Stimulated activated naive CD8-positive, alpha-beta T cell treated with anti-CD3 and anti-CD28 coated beads, Interleukin-15, Interleukin-2, amounts not matched to agents 100 ng/mL and 50 ng/mL, for 24 hours (primary cell): ENCODE measurements around the gene ZNF473.
A peak's percentile ranks its signal among the peaks of the same experiment; 100 is the strongest.
"Not testable (repeated sequence)": the region's sequence is repeated elsewhere in the genome, so short reads cannot be mapped to it uniquely, and the experiment has no call there.

Experiments
- H3K27ac Mint-ChIP-seq: one replicate; pipeline ENCODE4 v1.8.0; 2021; ENCODE audit warnings: mild to moderate bottlenecking, mixed read lengths
- H3K27me3 Mint-ChIP-seq: one replicate; pipeline ENCODE4 v1.8.0; 2021; ENCODE audit warnings: mixed read lengths
- H3K36me3 Mint-ChIP-seq: one replicate; pipeline ENCODE4 v1.8.0; 2021; ENCODE audit warnings: low read depth, mixed read lengths
- H3K4me1 Mint-ChIP-seq: one replicate; pipeline ENCODE4 v1.8.0; 2021; ENCODE audit warnings: low read depth, mixed read lengths
- H3K4me3 Mint-ChIP-seq: one replicate; pipeline ENCODE4 v1.8.0; 2021; ENCODE audit warnings: mild to moderate bottlenecking, mixed read lengths
- H3K9me3 Mint-ChIP-seq: one replicate; pipeline ENCODE4 v1.8.0; 2021; ENCODE audit warnings: mixed read lengths

The ZNF473 gene

DNA sequence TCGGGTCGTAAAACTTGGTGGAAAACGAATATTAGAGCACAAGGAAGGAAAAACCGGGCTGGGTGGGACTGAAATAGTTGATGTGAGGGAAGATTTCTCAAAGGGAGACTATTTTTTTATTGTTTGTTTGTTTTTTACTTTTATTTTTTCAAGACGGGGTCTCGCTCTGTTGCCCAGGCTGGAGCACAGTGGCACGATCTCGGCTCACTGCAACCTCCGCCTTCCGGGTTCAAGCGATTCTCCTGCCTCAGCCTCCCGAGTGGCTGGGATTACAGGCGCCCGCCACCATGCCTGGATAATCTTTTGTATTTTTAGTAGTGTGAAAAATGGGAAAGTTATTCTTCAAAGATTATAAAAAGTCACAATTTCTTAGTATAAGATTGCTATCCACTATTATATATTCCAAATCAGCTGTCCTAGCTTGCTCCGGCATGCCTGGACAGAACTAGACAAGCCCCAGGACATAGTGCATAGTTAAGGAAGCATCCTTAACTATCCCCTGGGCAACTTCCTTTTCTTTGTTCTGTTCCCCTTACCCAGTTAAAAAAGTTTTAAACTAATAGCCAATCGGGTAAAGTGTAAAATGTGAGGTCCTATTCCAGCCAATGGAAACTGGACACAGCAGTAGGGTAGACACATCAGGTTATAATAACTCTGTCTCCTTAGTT, 25.6 kb downstream of the ZNF473 start:
- H3K9me3 Mint-ChIP-seq, H3K27ac Mint-ChIP-seq, H3K27me3 Mint-ChIP-seq: not testable (repeated sequence)
- Mint-ChIP-seq H3K4me1 (peaks cover 16% of the 10 kb centered on the region), H3K36me3 (peaks cover 20% of the 10 kb centered on the region), H3K4me3 (peak overlapping the region; percentile 81)

DNA sequence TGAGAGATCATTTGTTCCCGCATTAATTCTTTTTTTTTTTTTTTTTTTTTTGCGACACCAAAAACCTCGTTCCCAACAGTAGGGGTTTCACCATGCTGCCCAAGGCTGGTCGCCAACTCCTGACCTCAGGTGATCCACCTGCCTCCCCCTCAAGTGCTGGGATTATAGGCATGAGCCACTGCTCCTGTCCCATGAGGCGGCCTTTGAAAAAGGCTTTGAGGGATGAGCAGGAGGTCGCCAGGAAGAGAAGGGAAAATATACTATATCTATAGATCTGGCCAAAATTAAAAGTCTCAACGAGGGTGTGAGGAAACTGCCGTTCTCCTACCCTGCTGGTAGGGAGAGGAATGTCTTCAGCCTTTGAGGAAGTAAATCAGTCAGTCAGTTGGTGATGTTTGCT, 26.2 kb downstream of the ZNF473 start:
- Mint-ChIP-seq H3K36me3 (peaks cover 14% of the 10 kb centered on the region), H3K27me3 (peaks cover 7% of the 10 kb centered on the region), H3K27ac (no peak overlapping the region), H3K4me3 (no peak overlapping the region), H3K9me3 (no peaks in the 10 kb centered on the region), H3K4me1 (peaks cover 16% of the 10 kb centered on the region)

DNA sequence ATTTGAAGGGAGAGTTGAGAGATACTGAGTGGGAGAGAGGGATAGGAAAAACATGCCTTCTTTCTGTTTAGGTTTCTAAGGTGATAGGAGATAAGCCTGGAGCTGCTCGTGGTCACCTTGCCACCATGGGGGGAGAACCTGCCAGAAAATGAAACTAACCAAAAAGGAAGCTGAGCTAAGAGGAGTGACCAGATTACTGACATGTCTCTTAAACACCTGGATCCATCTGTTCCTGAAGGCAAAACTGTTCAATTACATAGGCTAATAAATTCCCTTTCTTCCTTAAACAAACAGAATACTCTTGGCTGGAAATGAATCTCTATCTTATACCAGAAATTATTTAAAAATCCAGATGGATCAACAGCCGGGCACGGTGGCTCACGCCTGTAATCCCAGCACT, 27.3 kb downstream of the ZNF473 start:
- H3K4me1 Mint-ChIP-seq: peaks cover 16% of the 10 kb centered on the region
- H3K27me3 Mint-ChIP-seq: peaks cover 7% of the 10 kb centered on the region
- no peak overlapping the region for H3K4me3 Mint-ChIP-seq
- H3K27ac Mint-ChIP-seq: no peak overlapping the region
- H3K9me3 Mint-ChIP-seq: no peaks in the 10 kb centered on the region
- peaks cover 5% of the 10 kb centered on the region for H3K36me3 Mint-ChIP-seq

DNA sequence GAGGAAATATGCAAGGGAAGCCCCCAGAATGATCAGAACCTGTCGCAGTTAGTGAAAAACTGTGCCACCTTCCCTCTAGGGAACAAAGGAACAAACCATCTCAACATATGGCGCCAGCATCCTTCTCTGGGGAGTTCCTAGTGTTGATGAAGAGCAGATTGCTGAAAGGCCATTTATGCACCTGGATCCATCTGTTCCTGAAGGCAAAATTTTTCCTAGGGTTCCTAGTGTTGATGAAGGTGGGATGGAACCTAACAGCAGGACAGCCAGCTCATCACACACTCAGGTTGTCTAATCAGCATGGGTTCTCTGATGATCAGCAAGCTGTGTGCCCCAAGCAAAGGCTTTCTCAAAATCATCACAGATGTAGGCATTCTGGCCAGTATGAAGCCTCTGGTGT, 32.6 kb downstream of the ZNF473 start:
- H3K36me3 Mint-ChIP-seq: no peaks in the 10 kb centered on the region
- H3K27me3 Mint-ChIP-seq: peaks cover 3% of the 10 kb centered on the region
- H3K27ac Mint-ChIP-seq: no peak overlapping the region
- no peak overlapping the region for H3K4me3 Mint-ChIP-seq
- peaks cover 13% of the 10 kb centered on the region for H3K9me3 Mint-ChIP-seq
- H3K4me1 Mint-ChIP-seq: peaks cover 4% of the 10 kb centered on the region

DNA sequence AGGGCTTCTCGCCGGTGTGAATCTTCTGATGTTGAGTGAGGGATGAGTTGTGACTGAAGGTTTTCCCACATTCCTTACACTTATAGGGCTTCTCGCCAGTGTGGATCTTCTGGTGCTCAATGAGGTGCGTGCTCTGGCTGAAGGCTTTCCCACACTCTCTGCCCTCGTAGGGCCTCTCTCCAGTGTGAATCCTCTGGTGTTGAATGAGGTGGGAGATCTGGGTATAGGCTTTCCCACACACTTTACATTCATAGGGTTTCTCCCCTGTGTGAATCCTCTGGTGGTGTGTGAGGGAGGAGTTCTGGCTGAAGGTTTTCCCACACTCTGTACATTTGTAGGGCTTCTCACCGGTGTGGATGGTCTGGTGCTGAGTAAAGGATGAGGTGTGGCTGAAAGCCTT, 33.2 kb downstream of the ZNF473 start:
- peaks cover 3% of the 10 kb centered on the region for H3K27me3 Mint-ChIP-seq
- H3K4me3 Mint-ChIP-seq: no peak overlapping the region
- peaks cover 13% of the 10 kb centered on the region for H3K9me3 Mint-ChIP-seq
- peaks cover 4% of the 10 kb centered on the region for H3K4me1 Mint-ChIP-seq
- H3K36me3 Mint-ChIP-seq: no peaks in the 10 kb centered on the region
- H3K27ac Mint-ChIP-seq: no peak overlapping the region

DNA sequence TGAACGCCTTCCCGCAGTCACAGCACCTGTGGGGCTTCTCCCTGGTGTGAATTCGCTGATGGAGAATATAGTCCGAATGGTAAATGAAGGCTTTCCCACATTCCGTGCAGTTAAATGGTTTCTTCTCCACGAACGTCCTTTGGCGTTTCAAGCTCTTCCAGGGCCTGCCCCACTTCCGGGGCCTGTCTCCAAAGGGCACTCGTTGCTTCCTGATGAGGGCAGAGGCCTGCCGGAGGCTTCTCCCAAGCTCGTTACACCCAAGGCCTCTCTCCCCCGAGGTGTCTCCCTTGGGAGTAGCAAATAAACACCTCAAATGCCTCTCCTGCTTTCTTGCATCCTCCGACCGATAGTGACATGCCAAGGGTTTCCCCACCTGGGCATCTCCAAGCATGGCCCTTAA, 34.3 kb downstream of the ZNF473 start:
- H3K27me3 Mint-ChIP-seq: peaks cover 3% of the 10 kb centered on the region

DNA sequence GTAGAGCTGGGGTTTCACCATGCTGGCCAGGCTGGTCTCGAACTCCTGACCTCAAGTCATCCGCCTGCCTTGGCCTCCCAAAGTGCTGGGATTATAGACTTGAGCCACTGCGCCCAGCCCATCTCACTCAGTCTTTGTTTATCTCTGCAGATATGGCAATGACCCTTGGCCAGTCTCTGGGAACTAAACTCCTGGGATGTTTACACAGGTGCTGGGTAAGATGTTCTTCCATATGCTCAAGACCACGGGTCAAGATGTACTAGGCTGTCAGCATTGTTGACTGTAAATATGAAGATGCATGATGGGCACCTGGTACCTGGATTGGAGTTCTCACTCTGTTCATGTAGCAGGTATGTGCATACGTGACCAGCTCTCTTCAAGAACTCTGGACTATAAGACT, 35.8 kb downstream of the ZNF473 start:
- peaks cover 13% of the 10 kb centered on the region for H3K9me3 Mint-ChIP-seq
- H3K4me3 Mint-ChIP-seq: no peak overlapping the region
- H3K27me3 Mint-ChIP-seq: peaks cover 3% of the 10 kb centered on the region
- H3K36me3 Mint-ChIP-seq: no peaks in the 10 kb centered on the region
- peaks cover 4% of the 10 kb centered on the region for H3K4me1 Mint-ChIP-seq
- no peak overlapping the region for H3K27ac Mint-ChIP-seq

More for the DNA sequence above, 34.3 kb downstream of the ZNF473 start:
- Mint-ChIP-seq H3K4me3 (no peak overlapping the region), H3K27ac (no peak overlapping the region), H3K36me3 (no peaks in the 10 kb centered on the region), H3K4me1 (peaks cover 4% of the 10 kb centered on the region), H3K9me3 (peaks cover 13% of the 10 kb centered on the region)

DNA sequence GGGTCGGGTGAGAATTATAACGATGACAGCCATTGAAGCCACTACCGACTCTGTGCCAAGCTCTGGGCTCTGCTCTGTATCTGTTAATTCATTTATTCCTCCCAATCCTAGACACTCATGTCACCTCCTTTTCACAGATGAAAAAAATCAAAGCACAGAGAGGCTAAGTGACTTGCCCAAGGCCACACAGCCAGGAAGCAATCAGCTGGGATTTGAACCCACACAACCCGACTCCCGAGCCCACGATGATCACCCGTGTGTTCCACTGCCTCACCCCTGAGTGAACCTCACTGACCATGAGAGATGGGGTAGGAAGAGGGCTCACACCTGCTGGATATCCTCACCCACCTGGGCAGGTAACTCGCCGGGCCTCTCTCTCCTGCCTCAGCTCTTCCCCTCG, 40.1 kb downstream of the ZNF473 start:
- Mint-ChIP-seq H3K4me1 (peaks cover 4% of the 10 kb centered on the region), H3K27me3 (peaks cover 6% of the 10 kb centered on the region), H3K4me3 (no peak overlapping the region), H3K36me3 (no peaks in the 10 kb centered on the region), H3K9me3 (no peaks in the 10 kb centered on the region), H3K27ac (no peak overlapping the region)

DNA sequence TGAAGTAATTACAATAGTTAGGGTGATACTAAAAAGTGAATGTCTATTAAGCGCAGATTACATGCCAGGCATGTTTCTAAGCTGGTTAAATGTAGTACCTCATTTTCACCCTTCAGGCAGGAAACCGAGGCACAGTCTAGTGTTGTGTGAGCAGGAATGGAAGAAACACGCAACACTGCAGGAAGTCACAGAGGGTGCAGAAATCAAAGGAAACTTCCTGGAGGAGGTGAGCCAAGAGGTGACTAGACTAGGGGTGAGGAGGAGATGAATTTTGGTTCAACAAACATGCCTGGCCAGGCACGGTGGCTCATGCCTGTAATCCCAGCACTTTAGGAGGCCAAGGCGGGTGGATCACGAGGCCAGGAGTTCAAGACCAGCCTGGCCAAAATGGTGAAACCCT, 41.8 kb downstream of the ZNF473 start:
- peaks cover 9% of the 10 kb centered on the region for H3K27me3 Mint-ChIP-seq
- H3K27ac Mint-ChIP-seq: no peak overlapping the region
- H3K9me3 Mint-ChIP-seq: no peaks in the 10 kb centered on the region

DNA sequence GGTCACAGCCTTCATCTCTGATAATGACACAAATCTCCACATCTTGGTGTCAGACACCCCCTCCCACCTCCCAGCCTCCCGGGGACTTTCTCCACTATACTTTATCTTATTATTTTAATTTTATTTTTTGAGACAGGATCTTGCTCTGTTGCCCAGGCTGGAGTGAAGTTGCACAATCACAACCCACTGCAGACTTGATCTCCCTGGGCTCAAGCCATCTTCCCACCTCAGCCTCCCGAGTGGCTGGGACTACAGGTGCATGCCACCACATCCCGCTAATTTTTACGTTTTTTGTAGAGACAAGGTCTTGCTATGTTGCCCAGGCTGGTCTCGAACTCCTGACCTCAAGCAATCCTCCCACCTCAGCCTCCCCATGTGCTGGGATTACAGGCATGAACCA, 42.6 kb downstream of the ZNF473 start:
- H3K36me3 Mint-ChIP-seq, H3K9me3 Mint-ChIP-seq, H3K4me1 Mint-ChIP-seq, H3K27ac Mint-ChIP-seq, H3K27me3 Mint-ChIP-seq, H3K4me3 Mint-ChIP-seq: not testable (repeated sequence)

More for the DNA sequence above, 41.8 kb downstream of the ZNF473 start:
- H3K36me3 Mint-ChIP-seq: no peaks in the 10 kb centered on the region
- H3K4me1 Mint-ChIP-seq: peaks cover 4% of the 10 kb centered on the region
- no peak overlapping the region for H3K4me3 Mint-ChIP-seq

DNA sequence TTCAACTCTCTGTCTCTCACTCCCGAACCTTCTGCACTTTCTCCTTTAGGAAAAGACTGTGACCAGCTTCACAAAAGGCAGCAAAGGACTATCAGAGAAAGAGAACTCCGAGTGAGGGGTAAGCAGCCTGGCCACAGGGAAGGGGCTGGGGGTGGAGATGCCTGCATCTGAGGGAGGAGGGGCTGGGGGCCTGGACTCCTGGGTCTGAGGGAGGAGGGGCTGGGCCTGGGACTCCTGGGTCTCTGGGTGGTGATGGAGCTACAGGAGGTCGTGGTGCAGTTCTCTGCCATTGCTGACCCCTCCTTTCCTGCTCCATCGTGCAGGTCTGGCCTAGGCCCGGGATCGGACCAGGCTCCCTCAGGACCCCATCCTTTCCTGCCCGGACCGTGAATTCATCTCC, 49.3 kb downstream of the ZNF473 start:
- H3K27ac Mint-ChIP-seq, H3K4me3 Mint-ChIP-seq, H3K4me1 Mint-ChIP-seq, H3K9me3 Mint-ChIP-seq, H3K36me3 Mint-ChIP-seq, H3K27me3 Mint-ChIP-seq: not testable (repeated sequence)

DNA sequence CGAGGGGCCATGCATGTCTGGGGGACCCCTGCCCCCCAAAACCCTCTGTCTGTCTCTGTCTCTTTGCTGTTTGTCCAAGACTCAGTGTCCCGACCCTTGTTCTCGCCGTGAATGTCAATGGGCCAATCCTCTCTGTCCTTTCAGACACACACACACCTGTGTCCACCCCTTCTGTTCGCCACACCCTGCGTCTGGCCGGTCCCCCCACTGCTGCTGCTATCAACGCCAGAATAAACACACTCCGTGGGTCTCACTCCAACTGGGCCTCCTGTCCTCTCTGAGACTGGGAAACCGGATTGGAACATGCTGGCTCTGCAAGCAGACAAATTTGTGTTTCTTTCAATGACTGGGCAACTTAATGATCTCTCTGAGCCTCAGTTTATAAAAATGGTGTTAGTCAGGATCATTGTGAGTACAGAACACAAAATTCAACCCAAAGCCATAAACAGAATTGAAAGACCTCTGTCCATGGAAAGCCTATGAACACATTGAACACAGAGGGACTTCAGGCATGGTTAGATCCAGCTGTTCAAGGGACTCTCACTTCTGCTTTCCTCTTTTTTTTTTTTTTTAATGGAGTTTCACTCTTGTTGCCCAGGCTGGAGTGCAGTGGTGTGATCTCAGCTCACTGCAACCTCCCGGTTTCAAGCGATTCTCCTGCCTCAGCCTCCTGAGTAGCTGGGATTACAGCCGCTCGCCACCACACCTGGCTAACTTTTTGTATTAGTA, 50.0 kb downstream of the ZNF473 start:
- not testable (repeated sequence) for H3K9me3 Mint-ChIP-seq, H3K36me3 Mint-ChIP-seq, H3K27ac Mint-ChIP-seq, H3K4me3 Mint-ChIP-seq, H3K4me1 Mint-ChIP-seq, H3K27me3 Mint-ChIP-seq

DNA sequence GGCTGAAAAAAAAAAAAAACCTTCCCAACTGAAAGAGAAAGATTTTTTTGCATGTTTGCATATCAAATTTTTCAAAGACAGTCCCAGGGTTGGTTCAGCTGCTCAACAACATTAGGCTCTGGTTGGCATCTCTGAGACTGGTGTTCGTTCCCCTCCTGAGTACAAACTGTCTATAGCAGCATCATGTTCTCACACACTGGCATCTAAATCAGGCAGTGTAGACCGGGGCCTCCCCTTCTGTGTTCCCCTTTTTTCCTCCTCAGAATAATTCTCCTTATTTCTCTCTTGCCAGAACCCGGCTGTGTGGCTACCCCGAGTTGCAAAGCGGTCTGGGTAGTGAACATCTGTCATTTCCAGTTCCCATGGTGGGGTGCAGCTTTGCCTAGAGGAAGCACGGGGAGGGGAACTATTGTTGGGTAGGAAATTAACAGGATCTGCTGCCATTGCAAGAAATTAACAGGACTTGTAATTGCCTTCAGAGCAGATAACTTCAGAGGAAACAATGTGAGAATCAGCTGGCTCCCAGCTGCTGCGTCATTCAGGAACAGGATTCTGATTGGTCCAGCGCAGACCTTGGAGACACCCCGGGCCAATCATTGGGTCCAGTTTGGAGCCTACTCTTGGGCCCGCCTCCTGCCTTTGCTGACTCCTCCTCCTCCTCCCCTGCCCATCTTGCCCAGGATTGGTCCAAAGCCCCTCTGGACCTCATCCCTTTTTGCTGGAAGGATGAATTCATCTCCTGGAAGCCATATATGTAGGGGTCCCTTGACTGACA, 51.0 kb downstream of the ZNF473 start:
- not testable (repeated sequence) for H3K36me3 Mint-ChIP-seq, H3K9me3 Mint-ChIP-seq, H3K27me3 Mint-ChIP-seq, H3K27ac Mint-ChIP-seq, H3K4me1 Mint-ChIP-seq, H3K4me3 Mint-ChIP-seq

DNA sequence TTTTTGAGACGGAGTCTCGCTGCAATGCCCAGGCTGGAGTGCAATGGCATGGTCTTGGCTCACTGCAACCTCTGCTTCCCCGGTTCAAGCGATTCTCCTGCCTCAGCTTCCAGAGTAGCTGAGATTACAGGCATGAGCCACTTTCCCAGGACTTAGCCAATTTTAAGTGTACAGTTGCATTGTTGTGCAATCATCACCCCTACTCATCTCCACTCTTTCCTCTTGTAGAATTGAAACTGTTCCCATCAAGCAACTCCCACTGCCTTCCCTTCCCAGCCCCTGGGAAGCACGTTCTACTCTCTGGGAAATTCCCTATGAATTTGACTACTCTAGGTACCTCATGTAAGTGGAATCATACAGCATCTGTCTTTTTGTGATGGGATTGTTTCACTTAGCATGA, 53.2 kb downstream of the ZNF473 start:
- not testable (repeated sequence) for H3K27me3 Mint-ChIP-seq, H3K36me3 Mint-ChIP-seq

DNA sequence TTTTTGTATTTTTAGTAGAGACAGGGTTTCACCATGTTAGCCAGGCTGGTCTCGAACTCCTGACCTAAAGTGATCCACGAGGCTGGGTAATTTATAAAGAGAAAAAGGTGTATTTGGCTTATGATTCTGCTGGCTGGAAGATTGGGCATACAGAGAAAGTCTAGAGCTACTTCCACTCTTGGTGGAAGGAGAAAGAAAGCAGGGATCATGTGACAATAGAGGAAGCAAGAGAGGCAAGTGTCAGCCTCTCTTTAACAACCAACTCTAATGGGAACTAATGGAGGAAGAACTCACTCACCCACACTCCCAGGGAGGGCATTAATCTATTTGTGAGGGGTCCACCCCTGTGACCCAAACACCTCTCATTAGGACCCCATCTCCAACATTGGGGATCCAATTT, 58.6 kb downstream of the ZNF473 start:
- not testable (repeated sequence) for H3K27ac Mint-ChIP-seq, H3K36me3 Mint-ChIP-seq, H3K27me3 Mint-ChIP-seq, H3K4me3 Mint-ChIP-seq, H3K9me3 Mint-ChIP-seq, H3K4me1 Mint-ChIP-seq

More for the DNA sequence above, 53.2 kb downstream of the ZNF473 start:
- H3K27ac Mint-ChIP-seq, H3K9me3 Mint-ChIP-seq, H3K4me3 Mint-ChIP-seq, H3K4me1 Mint-ChIP-seq: not testable (repeated sequence)
